Activated B cell treated with CpG ODN at 0.5 μM for 24 hours (primary cell): Measurements from ENCODE around the gene PDZRN4. TPM values are rescaled to one million over a fixed set of nuclear protein-coding genes. Genes with fewer than 3 reads are reported as not detected.

Experiments used
- ATAC-seq: fragments of 200-7000 bp; cut with Tn5 transposase; one replicate; pipeline ENCODE4 v1.10.0; 2021; ENCODE audit warnings: low read depth, mild to moderate bottlenecking, moderate library complexity
- CTCF ChIA-PET: fragments of 350-600 bp; sonication (Branson Sonifier 250); formaldehyde crosslinking; loops from one replicate; lab custom pipeline; 2021; ENCODE audit warnings: antibody characterized with exemption; lab: Charles Lee
- POLR2A ChIA-PET: fragments of 350-600 bp; sonication (Branson Sonifier 250); formaldehyde crosslinking; loops from one replicate; lab custom pipeline; 2021; ENCODE audit warnings: antibody characterized with exemption; lab: Charles Lee
- DNase-seq: peaks from one replicate; pipeline ENCODE4 v3.0.0; 2022
- H3K27ac Mint-ChIP-seq: one replicate; pipeline ENCODE4 v1.8.0; 2020; ENCODE audit warnings: mixed read lengths
- H3K27me3 Mint-ChIP-seq: one replicate; pipeline ENCODE4 v1.8.0; 2021; ENCODE audit warnings: mixed read lengths
- H3K36me3 Mint-ChIP-seq: one replicate; pipeline ENCODE4 v1.8.0; 2021; ENCODE audit warnings: low read depth, mixed read lengths
- H3K4me1 Mint-ChIP-seq: one replicate; pipeline ENCODE4 v1.8.0; 2021; ENCODE audit warnings: mixed read lengths
- H3K4me3 Mint-ChIP-seq: one replicate; pipeline ENCODE4 v1.8.0; 2020; ENCODE audit warnings: mild to moderate bottlenecking, mixed read lengths
- H3K9me3 Mint-ChIP-seq: one replicate; pipeline ENCODE4 v1.8.0; 2020; ENCODE audit warnings: mixed read lengths
- intact Hi-C: fragments of 100-400 bp; cut with micrococcal nuclease; formaldehyde crosslinking; loops from one replicate; pipeline ENCODE4 v1.15.1; 2024
- total RNA-seq: library from RNA; stranded (reverse); gene quantifications from 2 replicates; pipeline ENCODE4 v1.2.3, GENCODE V29; 2022
- TF ChIP-seq, protein P1 (sequence below): fragments of 200-600 bp; IDR thresholded peaks from one replicate; pipeline ENCODE4 v1.8.0; 2022; ENCODE audit warnings: antibody characterized with exemption, mild to moderate bottlenecking

The PDZRN4 gene
- total RNA-seq, 1 donor from 2014 or later = not detected

DNA sequence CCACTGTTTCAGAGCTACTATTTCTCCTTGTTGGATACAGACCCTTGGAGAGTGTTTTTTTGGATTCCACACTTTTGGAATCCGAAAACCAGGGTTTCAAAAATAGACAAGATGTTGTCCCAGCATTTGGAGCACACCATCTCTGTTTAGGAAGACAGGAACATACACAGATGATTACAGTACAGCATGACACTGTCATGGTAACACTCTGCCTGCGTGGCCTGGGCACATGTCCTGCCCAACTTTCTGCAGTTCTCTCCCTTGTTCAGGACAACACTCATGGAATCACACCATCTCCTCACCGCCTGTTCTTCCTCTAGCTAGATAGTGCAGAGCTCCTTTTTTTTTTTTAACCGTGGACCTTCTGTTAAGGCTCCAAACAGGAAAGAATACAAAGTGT, 369.2 kb downstream of the PDZRN4 start:
- no peaks in the 10 kb centered on the region for H3K36me3 Mint-ChIP-seq
- ChIA-PET CTCF (no interaction called here), POLR2A (no interaction called here)
- H3K4me3 Mint-ChIP-seq = no peak overlapping the region
- no peaks in the 10 kb centered on the region for H3K27me3 Mint-ChIP-seq
- no peaks in the 10 kb centered on the region for H3K9me3 Mint-ChIP-seq
- TF ChIP-seq, protein P1, sequence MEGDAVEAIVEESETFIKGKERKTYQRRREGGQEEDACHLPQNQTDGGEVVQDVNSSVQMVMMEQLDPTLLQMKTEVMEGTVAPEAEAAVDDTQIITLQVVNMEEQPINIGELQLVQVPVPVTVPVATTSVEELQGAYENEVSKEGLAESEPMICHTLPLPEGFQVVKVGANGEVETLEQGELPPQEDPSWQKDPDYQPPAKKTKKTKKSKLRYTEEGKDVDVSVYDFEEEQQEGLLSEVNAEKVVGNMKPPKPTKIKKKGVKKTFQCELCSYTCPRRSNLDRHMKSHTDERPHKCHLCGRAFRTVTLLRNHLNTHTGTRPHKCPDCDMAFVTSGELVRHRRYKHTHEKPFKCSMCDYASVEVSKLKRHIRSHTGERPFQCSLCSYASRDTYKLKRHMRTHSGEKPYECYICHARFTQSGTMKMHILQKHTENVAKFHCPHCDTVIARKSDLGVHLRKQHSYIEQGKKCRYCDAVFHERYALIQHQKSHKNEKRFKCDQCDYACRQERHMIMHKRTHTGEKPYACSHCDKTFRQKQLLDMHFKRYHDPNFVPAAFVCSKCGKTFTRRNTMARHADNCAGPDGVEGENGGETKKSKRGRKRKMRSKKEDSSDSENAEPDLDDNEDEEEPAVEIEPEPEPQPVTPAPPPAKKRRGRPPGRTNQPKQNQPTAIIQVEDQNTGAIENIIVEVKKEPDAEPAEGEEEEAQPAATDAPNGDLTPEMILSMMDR = no peak
- intact Hi-C loops = no loop called here
- DNase-seq (no peak), ATAC-seq (no peak)
- H3K4me1 Mint-ChIP-seq = no peaks in the 10 kb centered on the region
- H3K27ac Mint-ChIP-seq = no peak overlapping the region

DNA sequence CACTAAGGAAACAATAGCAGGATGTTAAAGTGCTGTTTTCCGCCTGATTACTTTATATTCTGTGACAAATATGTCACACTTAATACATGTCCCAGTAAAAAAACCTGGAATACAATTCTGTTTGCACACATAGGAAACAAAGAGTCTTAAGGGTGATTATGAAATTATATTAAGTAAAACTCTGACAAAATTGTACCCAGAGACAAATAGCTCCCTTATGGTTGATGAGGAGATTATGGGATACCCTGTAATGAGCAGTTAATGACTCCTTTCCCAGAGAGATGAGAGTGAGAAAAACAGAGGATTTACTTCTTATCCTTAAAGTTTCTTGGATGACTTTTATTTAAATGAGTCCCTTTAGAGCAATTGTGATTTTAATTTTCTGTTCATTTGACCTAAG, 370.6 kb downstream of the PDZRN4 start:
- no peaks in the 10 kb centered on the region for H3K4me1 Mint-ChIP-seq
- POLR2A ChIA-PET = no interaction called here

DNA sequence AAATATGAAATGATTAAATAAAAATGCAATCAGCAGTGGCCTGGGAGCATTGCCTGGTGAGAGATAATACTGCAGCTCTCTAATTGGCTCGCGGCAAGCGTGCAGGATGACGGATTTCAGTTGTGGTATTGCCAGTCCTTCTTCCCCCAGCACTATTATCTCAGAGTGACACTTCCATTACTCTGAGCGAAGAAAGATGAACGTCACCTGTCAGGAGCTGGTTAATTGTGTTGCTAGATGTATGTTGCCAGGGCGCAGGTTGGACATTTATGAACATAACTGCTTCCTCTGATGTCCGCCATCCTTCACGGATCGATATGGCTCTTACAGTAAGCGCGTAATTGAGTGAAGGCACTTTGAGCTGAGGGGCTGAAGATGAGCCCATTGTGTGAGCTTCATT, 374.9 kb downstream of the PDZRN4 start:
- TF ChIP-seq, protein P1 = no peak
- ChIA-PET POLR2A (no interaction called here), CTCF (no interaction called here)

More for the DNA sequence above, 370.6 kb downstream of the PDZRN4 start:
- H3K27ac Mint-ChIP-seq = no peak overlapping the region
- H3K4me3 Mint-ChIP-seq = no peak overlapping the region
- DNase-seq = no peak
- H3K27me3 Mint-ChIP-seq = no peaks in the 10 kb centered on the region
- TF ChIP-seq, protein P1 = no peak
- CTCF ChIA-PET = no interaction called here
- no peak for ATAC-seq
- H3K9me3 Mint-ChIP-seq = no peaks in the 10 kb centered on the region
- intact Hi-C loops = no loop called here
- H3K36me3 Mint-ChIP-seq = no peaks in the 10 kb centered on the region

DNA sequence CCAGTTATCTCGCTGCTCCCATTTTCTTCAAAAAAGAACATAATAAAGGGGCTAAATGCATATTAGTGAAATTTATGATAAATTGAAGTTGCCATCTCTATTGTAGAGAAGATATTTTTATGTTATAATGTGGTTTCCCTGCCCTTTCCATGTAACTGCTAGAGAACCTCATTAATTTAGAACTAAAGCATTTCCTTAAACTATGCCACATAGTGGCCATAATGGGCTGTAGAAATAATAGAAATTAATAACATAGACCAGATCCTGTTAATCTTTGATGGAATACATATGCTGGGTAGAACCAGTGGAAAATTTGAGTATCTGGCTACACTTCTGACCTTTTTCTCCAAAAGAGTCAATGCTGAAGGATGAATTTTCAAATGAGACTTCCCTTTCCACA, 376.7 kb downstream of the PDZRN4 start:
- no peaks in the 10 kb centered on the region for H3K4me1 Mint-ChIP-seq
- intact Hi-C loops = no loop called here
- no peaks in the 10 kb centered on the region for H3K9me3 Mint-ChIP-seq
- DNase-seq (no peak), ATAC-seq (no peak)
- TF ChIP-seq, protein P1 = no peak
- H3K27me3 Mint-ChIP-seq = no peaks in the 10 kb centered on the region
- no peak overlapping the region for H3K27ac Mint-ChIP-seq
- no peak overlapping the region for H3K4me3 Mint-ChIP-seq
- ChIA-PET POLR2A (no interaction called here), CTCF (no interaction called here)
- no peaks in the 10 kb centered on the region for H3K36me3 Mint-ChIP-seq

More for the DNA sequence above, 374.9 kb downstream of the PDZRN4 start:
- intact Hi-C loops = no loop called here
- ATAC-seq = no peak
- DNase-seq = no peak
- Mint-ChIP-seq H3K27ac (no peak overlapping the region), H3K4me1 (no peaks in the 10 kb centered on the region), H3K27me3 (no peaks in the 10 kb centered on the region), H3K4me3 (no peak overlapping the region), H3K9me3 (no peaks in the 10 kb centered on the region), H3K36me3 (no peaks in the 10 kb centered on the region)

DNA sequence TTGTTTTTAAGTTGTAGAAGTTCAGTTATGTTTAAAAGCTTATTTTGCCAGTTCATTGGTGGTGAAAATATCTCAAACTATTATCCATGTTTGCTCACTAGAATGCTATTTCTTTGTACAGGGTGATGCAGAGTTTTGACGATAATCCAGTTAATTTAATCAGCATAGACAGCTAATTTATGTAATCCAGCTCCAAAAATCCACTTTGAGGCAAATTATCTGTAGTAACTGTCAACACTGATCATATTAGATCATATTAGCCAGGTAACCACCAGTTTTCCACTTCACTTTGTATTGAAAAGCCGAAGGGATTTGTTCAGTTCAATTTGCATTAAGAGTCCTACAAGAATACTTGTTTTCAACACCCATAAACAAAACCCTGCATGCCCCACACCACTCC, 378.6 kb downstream of the PDZRN4 start:
- Mint-ChIP-seq H3K4me1 (no peaks in the 10 kb centered on the region), H3K27ac (no peak overlapping the region), H3K4me3 (no peak overlapping the region), H3K36me3 (no peaks in the 10 kb centered on the region), H3K9me3 (no peaks in the 10 kb centered on the region), H3K27me3 (no peaks in the 10 kb centered on the region)
- TF ChIP-seq, protein P1 = no peak
- DNase-seq (no peak), ATAC-seq (no peak)
- ChIA-PET POLR2A (no interaction called here), CTCF (no interaction called here)
- intact Hi-C loops = no loop called here
